Suprapubic skin (tissue), 4 donors: ENCODE results near the gene RGS12. TPM values are rescaled to one million over a fixed set of nuclear protein-coding genes. Genes with fewer than 3 reads are reported as not detected.

Experiments used
- DNase-seq, 2 donors: peaks; one replicate each; pipeline ENCODE4 v3.0.0-alpha.2; 2019; ENCODE audit warnings: low spot score in 2 of 2
- H3K27ac ChIP-seq: fragments of 200-600 bp; sonication (generic); one replicate; pipeline ENCODE4 v1.5.1; 2019
- H3K27me3 ChIP-seq: fragments of 200-600 bp; sonication (generic); one replicate; pipeline ENCODE4 v1.5.1; 2019
- H3K36me3 ChIP-seq: fragments of 200-600 bp; sonication (generic); one replicate; pipeline ENCODE4 v1.5.1; 2019
- H3K4me1 ChIP-seq: fragments of 200-600 bp; sonication (generic); one replicate; pipeline ENCODE4 v1.5.1; 2019
- H3K4me3 ChIP-seq: fragments of 200-600 bp; sonication (generic); one replicate; pipeline ENCODE4 v1.5.1; 2019; ENCODE audit warnings: mild to moderate bottlenecking
- H3K9me3 ChIP-seq: fragments of 200-600 bp; sonication (generic); one replicate; pipeline ENCODE4 v1.5.1; 2019
- EP300 ChIP-seq: sonication (generic); formaldehyde crosslinking; IDR thresholded peaks from one replicate; pipeline ENCODE4 v1.6.1; 2017; ENCODE audit warnings: antibody characterized with exemption
- POLR2A ChIP-seq, 2 donors: fragments of 450-650 bp; IDR thresholded peaks; one replicate each; pipeline ENCODE4 v1.6.1; 2017; ENCODE audit warnings: antibody characterized with exemption in 2 of 2, mild to moderate bottlenecking in 2 of 2, moderate library complexity in 2 of 2
- POLR2AphosphoS5 ChIP-seq, 3 donors: sonication (generic); formaldehyde crosslinking; IDR thresholded peaks; one replicate each; pipeline ENCODE4 v1.6.1; 2017; ENCODE audit warnings: antibody characterized with exemption in 3 of 3
- WGBS: methylation state at CpG from one replicate; pipeline ENCODE4 v1.1.5; 2018; 5-methylcytosine and 5-hydroxymethylcytosine counted together
- total RNA-seq, 4 donors: library from RNA; depleted of rRNA; stranded (reverse); fragments of >200 nt; gene quantifications; one replicate each; pipeline ENCODE4 v1.1.0, GENCODE V29; 2016
- TF ChIP-seq, protein P1 (sequence below), 2 donors: fragments of 200-600 bp in 1 of 2; fragments of 450-650 bp in 1 of 2; sonication (generic) in 1 of 2; IDR thresholded peaks; one replicate each; pipeline ENCODE4 v1.5.1; 2016 to 2019; ENCODE audit warnings: antibody characterized with exemption in 2 of 2, mild to moderate bottlenecking in 1 of 2, moderate library complexity in 1 of 2

RGS12 gene
- total RNA-seq, 4 donors from 2014 or later: 65.8 to 246 (median 118) TPM

DNA sequence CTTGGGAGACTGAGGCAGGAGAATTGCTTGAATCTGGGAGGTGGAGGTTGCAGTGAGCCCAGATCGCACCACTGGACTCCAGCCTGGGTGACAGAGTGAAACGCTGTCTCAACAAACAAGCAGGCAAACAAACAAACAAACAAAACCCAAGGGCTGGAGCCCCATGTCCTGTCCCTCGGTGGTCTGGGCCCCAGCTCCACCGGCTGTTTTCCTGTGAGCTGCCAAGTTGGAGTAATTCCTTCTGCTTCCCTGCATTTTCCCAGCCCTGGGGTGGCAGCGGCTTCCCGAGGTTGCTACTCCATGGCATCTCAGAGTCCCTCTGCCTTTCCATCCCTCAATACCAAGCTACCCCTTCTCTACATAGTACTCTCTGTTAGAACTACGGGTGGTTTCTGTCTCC, 43.2 kb downstream of the RGS12 start:
- H3K9me3 ChIP-seq: no peaks in the 10 kb centered on the region
- no peak overlapping the region for H3K4me3 ChIP-seq
- no peaks in the 10 kb centered on the region for H3K36me3 ChIP-seq
- TF ChIP-seq POLR2A (IDR thresholded peaks at IDR 0.05) (no peak), POLR2AphosphoS5 (IDR thresholded peaks at IDR 0.05) (no peak), EP300 (no peak)
- TF ChIP-seq, protein P1, sequence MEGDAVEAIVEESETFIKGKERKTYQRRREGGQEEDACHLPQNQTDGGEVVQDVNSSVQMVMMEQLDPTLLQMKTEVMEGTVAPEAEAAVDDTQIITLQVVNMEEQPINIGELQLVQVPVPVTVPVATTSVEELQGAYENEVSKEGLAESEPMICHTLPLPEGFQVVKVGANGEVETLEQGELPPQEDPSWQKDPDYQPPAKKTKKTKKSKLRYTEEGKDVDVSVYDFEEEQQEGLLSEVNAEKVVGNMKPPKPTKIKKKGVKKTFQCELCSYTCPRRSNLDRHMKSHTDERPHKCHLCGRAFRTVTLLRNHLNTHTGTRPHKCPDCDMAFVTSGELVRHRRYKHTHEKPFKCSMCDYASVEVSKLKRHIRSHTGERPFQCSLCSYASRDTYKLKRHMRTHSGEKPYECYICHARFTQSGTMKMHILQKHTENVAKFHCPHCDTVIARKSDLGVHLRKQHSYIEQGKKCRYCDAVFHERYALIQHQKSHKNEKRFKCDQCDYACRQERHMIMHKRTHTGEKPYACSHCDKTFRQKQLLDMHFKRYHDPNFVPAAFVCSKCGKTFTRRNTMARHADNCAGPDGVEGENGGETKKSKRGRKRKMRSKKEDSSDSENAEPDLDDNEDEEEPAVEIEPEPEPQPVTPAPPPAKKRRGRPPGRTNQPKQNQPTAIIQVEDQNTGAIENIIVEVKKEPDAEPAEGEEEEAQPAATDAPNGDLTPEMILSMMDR (IDR thresholded peaks at IDR 0.05): no peak
- no peaks in the 10 kb centered on the region for H3K27me3 ChIP-seq
- no peak for DNase-seq
- H3K27ac ChIP-seq: no peak overlapping the region
- 94% methylated on average over 7 of the region's 7 CpGs for WGBS
- H3K4me1 ChIP-seq: no peaks in the 10 kb centered on the region

GRCh38 chr4:3336382-3337356, 43.8 kb downstream of the RGS12 start:
- Histone ChIP-seq H3K36me3 (no peaks in the 10 kb centered on the region), H3K27me3 (no peaks in the 10 kb centered on the region), H3K9me3 (no peaks in the 10 kb centered on the region), H3K27ac (no peak overlapping the region), H3K4me1 (no peaks in the 10 kb centered on the region), H3K4me3 (no peak overlapping the region)
- 90% methylated on average over 14 of the region's 14 CpGs for WGBS
- TF ChIP-seq POLR2A (IDR thresholded peaks at IDR 0.05) (no peak), POLR2AphosphoS5 (IDR thresholded peaks at IDR 0.05) (no peak), EP300 (no peak)
- no peak for DNase-seq

GRCh38 chr4:3337357-3337732, 44.5 kb downstream of the RGS12 start:
- Histone ChIP-seq H3K4me1 (no peaks in the 10 kb centered on the region), H3K27ac (no peak overlapping the region), H3K27me3 (no peaks in the 10 kb centered on the region), H3K9me3 (no peaks in the 10 kb centered on the region), H3K36me3 (no peaks in the 10 kb centered on the region), H3K4me3 (no peak overlapping the region)
- no peak for DNase-seq
- WGBS: 95% methylated on average over 6 of the region's 6 CpGs
- TF ChIP-seq POLR2AphosphoS5 (IDR thresholded peaks at IDR 0.05): no peak

GRCh38 chr4:3337811-3338210, 45.0 kb downstream of the RGS12 start:
- Histone ChIP-seq H3K4me3 (no peak overlapping the region), H3K27ac (no peak overlapping the region), H3K4me1 (no peaks in the 10 kb centered on the region), H3K9me3 (no peaks in the 10 kb centered on the region), H3K36me3 (no peaks in the 10 kb centered on the region), H3K27me3 (no peaks in the 10 kb centered on the region)
- 85% methylated on average over 8 of the region's 8 CpGs for WGBS
- TF ChIP-seq POLR2A (IDR thresholded peaks at IDR 0.05) (no peak), EP300 (no peak), POLR2AphosphoS5 (IDR thresholded peaks at IDR 0.05) (no peak)
- TF ChIP-seq, protein P1 (IDR thresholded peaks at IDR 0.05): no peak
- DNase-seq: no peak

DNA sequence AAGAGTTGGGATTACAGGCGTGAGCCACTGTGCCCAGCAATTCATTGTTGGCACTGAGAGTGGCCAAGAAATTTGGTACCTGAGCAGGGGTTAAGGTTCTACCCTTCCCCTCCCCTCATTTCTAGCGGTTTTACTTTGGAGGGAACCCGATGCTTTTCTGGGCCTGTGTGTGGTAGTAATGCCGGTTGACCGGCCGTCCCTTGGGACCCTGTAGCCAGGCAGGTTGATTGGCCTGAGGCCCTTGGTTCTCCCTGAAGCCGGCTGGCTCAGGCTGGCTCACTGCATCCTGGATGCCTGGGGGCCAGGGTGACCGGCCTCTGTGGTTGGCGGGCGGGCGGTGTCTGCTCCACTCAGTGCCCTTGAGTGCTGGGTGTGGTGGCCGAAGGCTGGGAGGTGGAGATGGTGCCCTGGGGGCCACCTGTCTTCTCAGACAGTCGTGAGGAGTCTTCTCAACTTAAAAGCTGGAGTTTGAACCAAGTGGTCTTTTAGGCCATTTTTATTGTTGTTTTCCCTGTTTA, 45.6 kb downstream of the RGS12 start:
- no peak overlapping the region for H3K27ac ChIP-seq
- 91% methylated on average over 9 of the region's 13 CpGs for WGBS
- DNase-seq: no peak
- H3K36me3 ChIP-seq: peaks cover 2% of the 10 kb centered on the region
- no peak overlapping the region for H3K4me3 ChIP-seq
- TF ChIP-seq, protein P1 (IDR thresholded peaks at IDR 0.05): no peak
- TF ChIP-seq POLR2A (IDR thresholded peaks at IDR 0.05) (no peak), EP300 (no peak), POLR2AphosphoS5 (IDR thresholded peaks at IDR 0.05) (no peak)
- no peaks in the 10 kb centered on the region for H3K27me3 ChIP-seq
- H3K9me3 ChIP-seq: no peaks in the 10 kb centered on the region
- no peaks in the 10 kb centered on the region for H3K4me1 ChIP-seq

GRCh38 chr4:3338976-3339531, 46.2 kb downstream of the RGS12 start:
- Histone ChIP-seq H3K9me3 (no peaks in the 10 kb centered on the region), H3K4me3 (no peak overlapping the region), H3K4me1 (no peaks in the 10 kb centered on the region), H3K36me3 (peaks cover 4% of the 10 kb centered on the region), H3K27me3 (no peaks in the 10 kb centered on the region), H3K27ac (no peak overlapping the region)
- TF ChIP-seq EP300: no peak
- no peak for TF ChIP-seq POLR2AphosphoS5 (IDR thresholded peaks at IDR 0.05)
- no peak for TF ChIP-seq POLR2A (IDR thresholded peaks at IDR 0.05)
- TF ChIP-seq, protein P1 (IDR thresholded peaks at IDR 0.05): no peak
- no peak for DNase-seq
- WGBS: 93% methylated on average over 10 of the region's 10 CpGs
